HepG2 (cell line): ENCODE results near the gene MAP2K5. TPM values are rescaled to one million over a fixed set of nuclear protein-coding genes. Genes with fewer than 3 reads are reported as not detected.
A peak's percentile ranks its signal among the peaks of the same experiment; 100 is the strongest.

Source experiments
- ATF7-NPFF ChIP-seq: sonication (generic); formaldehyde crosslinking; IDR thresholded peaks from 2 replicates; pipeline ENCODE4 v1.8.1; 2023; ENCODE audit warnings: mild to moderate bottlenecking, low read depth, missing genetic modification reagents, moderate library complexity
- FOXO1 ChIP-seq: sonication (generic); formaldehyde crosslinking; IDR thresholded peaks from 2 replicates; pipeline ENCODE4 v1.4.0; 2020; ENCODE audit warnings: missing genetic modification reagents
- HBP1 ChIP-seq: IDR thresholded peaks from 2 replicates; pipeline ENCODE4 v1.6.1; 2016; ENCODE audit warnings: low read depth, control low read depth
- HDAC2 ChIP-seq: sonication (generic); formaldehyde crosslinking; IDR thresholded peaks from 2 replicates; pipeline ENCODE4 v1.4.0; 2020; ENCODE audit warnings: missing genetic modification reagents
- IRF2 ChIP-seq: IDR thresholded peaks from 2 replicates; pipeline ENCODE4 v1.6.1; 2018; ENCODE audit warnings: missing genetic modification reagents, missing compliant biosample characterization
- MIXL1 ChIP-seq: IDR thresholded peaks from 2 replicates; pipeline ENCODE4 v1.6.1; 2016
- MLXIP ChIP-seq: sonication (generic); formaldehyde crosslinking; IDR thresholded peaks from 2 replicates; pipeline ENCODE4 v1.9.0; 2021; ENCODE audit warnings: missing genetic modification reagents, borderline replicate concordance
- SMAD3 ChIP-seq: sonication (generic); formaldehyde crosslinking; IDR thresholded peaks from 2 replicates; pipeline ENCODE4 v1.4.0; 2020; ENCODE audit warnings: missing genetic modification reagents
- ZFP62 ChIP-seq: sonication (generic); formaldehyde crosslinking; IDR thresholded peaks from 2 replicates; pipeline ENCODE4 v1.4.0; 2020; ENCODE audit warnings: missing genetic modification reagents
- ZNF274 ChIP-seq: sonication (generic); formaldehyde crosslinking; IDR thresholded peaks from 2 replicates; pipeline ENCODE4 v1.5.1; 2020; ENCODE audit warnings: mild to moderate bottlenecking, missing genetic modification reagents
- ZNF574 ChIP-seq: sonication (generic); formaldehyde crosslinking; IDR thresholded peaks from 2 replicates; pipeline ENCODE4 v1.4.0; 2020; ENCODE audit warnings: missing genetic modification reagents
- ZNF746 ChIP-seq: sonication (generic); formaldehyde crosslinking; IDR thresholded peaks from 2 replicates; pipeline ENCODE4 v1.8.0; 2022; ENCODE audit warnings: mild to moderate bottlenecking, missing genetic modification reagents
- polyA plus RNA-seq, 8 experiments: library from polyadenylated mRNA; depleted of rRNA in 3 of 8; stranded (reverse) in 7 of 8; unstranded in 1 of 8; fragments of >200 nt; fragmentation: Illumina TruSeq in 4 of 8; extraction: Trizol in 4 of 8; gene quantifications; 2 replicates each; pipeline versions ENCODE4 v1.2.1 to v1.2.3, GENCODE V29; 2011 to 2016; ENCODE audit warnings: low read depth in 4 of 8, missing spikeins in 1 of 8, mixed read lengths in 1 of 8; ENCODE audit not compliant: insufficient read depth in 1 of 8
- total RNA-seq, 5 experiments: library from RNA; depleted of rRNA; stranded (reverse); fragments of >200 nt; fragmentation: Illumina TruSeq; extraction: Trizol; gene quantifications; 2 replicates each; pipeline ENCODE4 v1.2.3, GENCODE V29; 2016; ENCODE audit warnings: low read depth in 1 of 5
- TF ChIP-seq, protein P1 (sequence below): sonication (generic); formaldehyde crosslinking; IDR thresholded peaks from 2 replicates; pipeline ENCODE4 v1.5.0; 2020; ENCODE audit warnings: missing genetic modification reagents
- TF ChIP-seq, protein P2 (sequence below): sonication (generic); formaldehyde crosslinking; IDR thresholded peaks from 2 replicates; pipeline ENCODE4 v1.4.0; 2020; ENCODE audit warnings: missing genetic modification reagents, borderline replicate concordance

The MAP2K5 gene
- total and polyA plus RNA-seq, 2 of the 13 experiments (the other 11 are each of a cell fraction or from before 2014, with no cell fraction given), result 4.0 to 4.3 TPM

DNA sequence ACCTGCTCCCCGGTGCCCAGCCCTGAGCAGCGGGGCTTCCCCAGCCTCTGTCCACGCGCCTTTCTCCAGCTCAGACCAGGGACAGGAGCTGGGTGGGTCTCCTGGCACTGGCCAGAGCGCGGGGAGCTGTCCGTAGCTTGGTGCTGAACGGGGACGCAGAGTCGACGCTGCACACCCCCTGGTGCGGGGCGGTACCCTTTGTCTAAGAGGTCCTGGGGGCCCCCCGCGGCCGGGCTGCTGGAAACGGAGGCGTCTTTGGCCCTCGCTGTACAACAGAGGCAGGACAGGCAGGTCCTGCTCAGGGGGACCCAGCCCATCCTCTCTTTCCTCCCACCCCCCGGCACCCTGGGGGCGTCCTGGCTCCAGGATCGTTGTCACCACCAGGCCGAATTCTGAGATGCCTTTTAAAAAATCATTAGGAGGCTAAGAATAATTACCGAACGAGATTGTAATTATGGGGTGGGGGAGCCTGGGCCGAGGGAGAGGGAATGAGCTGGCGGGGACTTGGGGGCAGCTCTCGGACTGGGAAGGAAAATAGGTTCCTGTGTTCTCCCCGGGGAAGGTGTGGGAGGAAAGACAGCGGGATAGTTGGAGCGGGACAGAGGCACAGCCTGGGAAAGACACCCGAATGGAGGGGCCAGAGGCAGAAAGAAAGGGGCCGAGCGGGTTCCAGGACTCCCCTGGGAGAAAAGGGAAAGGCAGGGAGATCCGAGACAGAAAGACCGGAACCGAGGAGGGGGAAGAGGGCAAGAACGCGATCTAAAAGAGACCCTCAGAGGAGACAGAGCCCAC is 278.7 kb downstream of the MAP2K5 start (continued):
- 0 out of 2 replicates have a peak, but pooled peaks have one; percentile 38 for TF ChIP-seq HBP1 (CRISPR knock-in tag)
- peak; percentile 36; the same call in 1 of the 2 replicates for TF ChIP-seq MIXL1 (CRISPR knock-in tag)
- TF ChIP-seq, protein P1, sequence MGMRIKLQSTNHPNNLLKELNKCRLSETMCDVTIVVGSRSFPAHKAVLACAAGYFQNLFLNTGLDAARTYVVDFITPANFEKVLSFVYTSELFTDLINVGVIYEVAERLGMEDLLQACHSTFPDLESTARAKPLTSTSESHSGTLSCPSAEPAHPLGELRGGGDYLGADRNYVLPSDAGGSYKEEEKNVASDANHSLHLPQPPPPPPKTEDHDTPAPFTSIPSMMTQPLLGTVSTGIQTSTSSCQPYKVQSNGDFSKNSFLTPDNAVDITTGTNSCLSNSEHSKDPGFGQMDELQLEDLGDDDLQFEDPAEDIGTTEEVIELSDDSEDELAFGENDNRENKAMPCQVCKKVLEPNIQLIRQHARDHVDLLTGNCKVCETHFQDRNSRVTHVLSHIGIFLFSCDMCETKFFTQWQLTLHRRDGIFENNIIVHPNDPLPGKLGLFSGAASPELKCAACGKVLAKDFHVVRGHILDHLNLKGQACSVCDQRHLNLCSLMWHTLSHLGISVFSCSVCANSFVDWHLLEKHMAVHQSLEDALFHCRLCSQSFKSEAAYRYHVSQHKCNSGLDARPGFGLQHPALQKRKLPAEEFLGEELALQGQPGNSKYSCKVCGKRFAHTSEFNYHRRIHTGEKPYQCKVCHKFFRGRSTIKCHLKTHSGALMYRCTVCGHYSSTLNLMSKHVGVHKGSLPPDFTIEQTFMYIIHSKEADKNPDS (CRISPR knock-in tag), result no peak
- TF ChIP-seq FOXO1, result 0 out of 2 replicates have a peak, but pooled peaks have one; percentile 21
- TF ChIP-seq ZNF274 (CRISPR knock-in tag), result no peak
- TF ChIP-seq MLXIP, result no peak
- peak; percentile 60; the same call in 1 of the 2 replicates for TF ChIP-seq ATF7-NPFF (CRISPR knock-in tag)
- TF ChIP-seq, protein P2, sequence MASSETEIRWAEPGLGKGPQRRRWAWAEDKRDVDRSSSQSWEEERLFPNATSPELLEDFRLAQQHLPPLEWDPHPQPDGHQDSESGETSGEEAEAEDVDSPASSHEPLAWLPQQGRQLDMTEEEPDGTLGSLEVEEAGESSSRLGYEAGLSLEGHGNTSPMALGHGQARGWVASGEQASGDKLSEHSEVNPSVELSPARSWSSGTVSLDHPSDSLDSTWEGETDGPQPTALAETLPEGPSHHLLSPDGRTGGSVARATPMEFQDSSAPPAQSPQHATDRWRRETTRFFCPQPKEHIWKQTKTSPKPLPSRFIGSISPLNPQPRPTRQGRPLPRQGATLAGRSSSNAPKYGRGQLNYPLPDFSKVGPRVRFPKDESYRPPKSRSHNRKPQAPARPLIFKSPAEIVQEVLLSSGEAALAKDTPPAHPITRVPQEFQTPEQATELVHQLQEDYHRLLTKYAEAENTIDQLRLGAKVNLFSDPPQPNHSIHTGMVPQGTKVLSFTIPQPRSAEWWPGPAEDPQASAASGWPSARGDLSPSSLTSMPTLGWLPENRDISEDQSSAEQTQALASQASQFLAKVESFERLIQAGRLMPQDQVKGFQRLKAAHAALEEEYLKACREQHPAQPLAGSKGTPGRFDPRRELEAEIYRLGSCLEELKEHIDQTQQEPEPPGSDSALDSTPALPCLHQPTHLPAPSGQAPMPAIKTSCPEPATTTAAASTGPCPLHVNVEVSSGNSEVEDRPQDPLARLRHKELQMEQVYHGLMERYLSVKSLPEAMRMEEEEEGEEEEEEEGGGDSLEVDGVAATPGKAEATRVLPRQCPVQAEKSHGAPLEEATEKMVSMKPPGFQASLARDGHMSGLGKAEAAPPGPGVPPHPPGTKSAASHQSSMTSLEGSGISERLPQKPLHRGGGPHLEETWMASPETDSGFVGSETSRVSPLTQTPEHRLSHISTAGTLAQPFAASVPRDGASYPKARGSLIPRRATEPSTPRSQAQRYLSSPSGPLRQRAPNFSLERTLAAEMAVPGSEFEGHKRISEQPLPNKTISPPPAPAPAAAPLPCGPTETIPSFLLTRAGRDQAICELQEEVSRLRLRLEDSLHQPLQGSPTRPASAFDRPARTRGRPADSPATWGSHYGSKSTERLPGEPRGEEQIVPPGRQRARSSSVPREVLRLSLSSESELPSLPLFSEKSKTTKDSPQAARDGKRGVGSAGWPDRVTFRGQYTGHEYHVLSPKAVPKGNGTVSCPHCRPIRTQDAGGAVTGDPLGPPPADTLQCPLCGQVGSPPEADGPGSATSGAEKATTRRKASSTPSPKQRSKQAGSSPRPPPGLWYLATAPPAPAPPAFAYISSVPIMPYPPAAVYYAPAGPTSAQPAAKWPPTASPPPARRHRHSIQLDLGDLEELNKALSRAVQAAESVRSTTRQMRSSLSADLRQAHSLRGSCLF (CRISPR knock-in tag), result 0 out of 2 replicates have a peak, but pooled peaks have one; percentile 73
- TF ChIP-seq IRF2 (CRISPR knock-in tag), result peak; percentile 37; the same call in 1 of the 2 replicates
- TF ChIP-seq ZNF746, result no peak
- TF ChIP-seq ZNF574 (CRISPR knock-in tag), result no peak; the same call in 1 of the 2 replicates
- no peak for TF ChIP-seq ZFP62 (CRISPR knock-in tag)
- no peak for TF ChIP-seq SMAD3 (CRISPR knock-in tag)
- peak; percentile 66; the same call in 1 of the 2 replicates for TF ChIP-seq HDAC2 (CRISPR knock-in tag)
